ENCODE data around the gene PIGN. TPM values are rescaled to one million over a fixed set of nuclear protein-coding genes. Genes with fewer than 3 reads are reported as not detected.

The PIGN gene
- total and polyA plus RNA-seq, 2 of the 8 experiments (the other 6 are each of a cell fraction or from before 2014, with no cell fraction given) = 20.9 to 26.3 TPM

GRCh38 chr18:62205824-62206223, 19.0 kb upstream of the PIGN start:
- CTCF ChIA-PET (ENCODE audit: partially characterized antibody) = interaction anchor here (1.4 kb wide), 1 partner anchor 43 kb away, joined by 7 read pairs; no protein-coding TSS in a partner anchor
- Histone ChIP-seq H4K8ac (ENCODE audit: extremely low read depth, insufficient read depth, low read length) (no peak overlapping the region), H3K23ac (ENCODE audit: insufficient read length) (no peak overlapping the region)

More at GRCh38 chr18:62205824-62206223, 19.0 kb upstream of the PIGN start:
- Histone ChIP-seq H2AK5ac (ENCODE audit: low read depth, low read length) (no peak overlapping the region), H3K4me2 (ENCODE audit: insufficient read depth in 1 of 2, low read depth in 2 of 2, low read length in 2 of 2) (no peak overlapping the region), H2AFZ (ENCODE audit: low read length) (no peak overlapping the region), H3K27ac (ENCODE audit: low read depth, low read length) (no peak overlapping the region), H4K20me1 (replicated peaks in 1 of 2; ENCODE audit: control insufficient read depth in 1 of 2, insufficient read depth in 2 of 2, low read length in 2 of 2) (peaks cover 0 to 2% of the 10 kb centered on the region in 2 experiments), H3K4ac (replicated peaks; ENCODE audit: insufficient read length, low read depth, low read length) (no peak overlapping the region), H3K14ac (ENCODE audit: insufficient read length) (no peak overlapping the region), H3K79me1 (ENCODE audit: low read depth, low read length) (peaks cover 2% of the 10 kb centered on the region; the same call in 1 of the 2 replicates), H3K27me3 (replicated peaks in 1 of 4; ENCODE audit: control insufficient read depth in 3 of 4, extremely low read depth in 1 of 4, insufficient read depth in 3 of 4, low read length in 3 of 4) (no peaks in the 10 kb centered on the region), H3K36me3 (ENCODE audit: control insufficient read depth in 2 of 4, insufficient read depth in 4 of 4, low read length in 3 of 4) (no peaks in the 10 kb centered on the region), H3K4me1 (replicated peaks in 1 of 4; ENCODE audit: control insufficient read depth in 3 of 4, insufficient read depth in 4 of 4, low read length in 3 of 4) (no peaks in the 10 kb centered on the region), H2BK5ac (ENCODE audit: low read depth, low read length) (no peak overlapping the region), H3K23me2 (ENCODE audit: low read depth, low read length) (no peaks in the 10 kb centered on the region), H3K79me2 (ENCODE audit: control insufficient read depth in 1 of 2, insufficient read depth in 2 of 2, low read length in 2 of 2) (peaks cover 0 to 90% of the 10 kb centered on the region in 2 experiments; a peak in 2 of 4 replicates), H2BK12ac (ENCODE audit: low read depth, low read length) (no peak overlapping the region), H4K91ac (replicated peaks; ENCODE audit: insufficient read length, low read length) (no peak overlapping the region), H3K18ac (ENCODE audit: extremely low read depth, low read length) (no peak overlapping the region), H4K5ac (ENCODE audit: insufficient read length, low read depth, low read length) (no peak overlapping the region), H3K9ac (replicated peaks in 1 of 4; ENCODE audit: extremely low read depth in 1 of 4, low read depth in 3 of 4, low read length in 3 of 4) (no peak overlapping the region), H2BK15ac (ENCODE audit: low read length) (no peak overlapping the region), H3K9me3 (ENCODE audit: insufficient read depth in 2 of 2, low read depth in 1 of 2, low read length in 1 of 2) (no peaks in the 10 kb centered on the region), H2BK20ac (ENCODE audit: low read length) (no peak overlapping the region), H2BK120ac (replicated peaks; ENCODE audit: low read depth, low read length) (no peak overlapping the region), H3K4me3 (ENCODE audit: extremely low read depth in 1 of 4, insufficient read depth in 2 of 4, low read depth in 3 of 4, low read length in 4 of 4) (no peak overlapping the region), H3K56ac (replicated peaks; ENCODE audit: insufficient read length, low read depth, low read length) (no peak overlapping the region)
- DNase-seq (ENCODE audit: low read depth in 1 of 2, low spot score in 2 of 2) (no peak), FAIRE-seq (no peak)
- POLR2A ChIA-PET (ENCODE audit: partially characterized antibody) = interaction anchor here (1.1 kb wide), 1 partner anchor 11 kb away, joined by 3 read pairs; no protein-coding TSS in a partner anchor
- TF ChIP-seq SIRT6 (IDR thresholded peaks at IDR 0.05; ENCODE audit: low read length) (no peak), FOSL1 (IDR thresholded peaks at IDR 0.05; ENCODE audit: insufficient read depth, low read depth, low read length) (no peak), TAF7 (optimal IDR thresholded peaks at IDR 0.05; ENCODE audit: borderline replicate concordance, low read depth, low read length) (no peak), HDAC2 (IDR thresholded peaks at IDR 0.05; ENCODE audit: borderline replicate concordance in 1 of 2, low read depth in 2 of 2, low read length in 2 of 2) (no peak), CTBP2 (IDR thresholded peaks at IDR 0.05; ENCODE audit: borderline replicate concordance, insufficient read depth, insufficient read length, low read length) (no peak), POLR2AphosphoS5 (IDR thresholded peaks at IDR 0.05; ENCODE audit: low read depth, low read length) (no peak), EP300 (IDR thresholded peaks at IDR 0.05; ENCODE audit: borderline replicate concordance in 1 of 2, low read depth in 2 of 2, low read length in 2 of 2) (no peak)
- 92% methylated on average over 4 of the region's 4 CpGs; no CpG with 5 or more reads in 1 of the 2 experiments for WGBS, 2 experiments (ENCODE audit: extremely low coverage in 1 of 2, insufficient coverage in 1 of 2, insufficient read length in 1 of 2, insufficient replicate concordance in 2 of 2, low coverage in 1 of 2, low lambda C conversion rate in 2 of 2, missing lambda C conversion rate in 1 of 2)

All from H1 (cell line).